Measurements from ENCODE around the gene PIP4K2A. TPM values are rescaled to one million over a fixed set of nuclear protein-coding genes. Genes with fewer than 3 reads are reported as not detected.

The PIP4K2A gene
- total RNA-seq, 1 donor from 2014 or later: 67.6 TPM

- no peak overlapping the region for H3K4me3 ChIP-seq
- H3K4me1 ChIP-seq: no peaks in the 10 kb centered on the region
- TF ChIP-seq CTCF (IDR thresholded peaks at IDR 0.05): no peak
- DNase-seq: no peak
- H3K36me3 ChIP-seq: peaks cover 38% of the 10 kb centered on the region
- ATAC-seq: no peak
- intact Hi-C loops (cut with DNase I): no loop called here
- H3K27ac ChIP-seq: no peak overlapping the region
- no peaks in the 10 kb centered on the region for H3K9me3 ChIP-seq
- no peaks in the 10 kb centered on the region for H3K27me3 ChIP-seq (ENCODE audit: low read depth)
Measured at GRCh38 chr10:22561909-22562308, 152.5 kb downstream of the PIP4K2A start.

- intact Hi-C loops (cut with DNase I): no loop called here
- no peak for TF ChIP-seq CTCF (IDR thresholded peaks at IDR 0.05)
Measured at GRCh38 chr10:22560913-22561239, 153.5 kb downstream of the PIP4K2A start.

GRCh38 chr10:22560096-22560912, 154.1 kb downstream of the PIP4K2A start:
- intact Hi-C loops (cut with DNase I): no loop called here
- DNase-seq: no peak
- no peaks in the 10 kb centered on the region for H3K9me3 ChIP-seq

More at GRCh38 chr10:22560913-22561239, 153.5 kb downstream of the PIP4K2A start:
- Histone ChIP-seq H3K4me1 (no peaks in the 10 kb centered on the region), H3K9me3 (no peaks in the 10 kb centered on the region), H3K27ac (no peak overlapping the region), H3K36me3 (peaks cover 37% of the 10 kb centered on the region), H3K27me3 (ENCODE audit: low read depth) (no peaks in the 10 kb centered on the region), H3K4me3 (no peak overlapping the region)
- ATAC-seq: no peak
- no peak for DNase-seq

GRCh38 chr10:22557321-22557720, 157.1 kb downstream of the PIP4K2A start:
- DNase-seq: no peak
- intact Hi-C loops (cut with DNase I): no loop called here
- ATAC-seq: no peak
- TF ChIP-seq CTCF (IDR thresholded peaks at IDR 0.05): no peak
- Histone ChIP-seq H3K36me3 (peaks cover 24% of the 10 kb centered on the region), H3K27ac (no peak overlapping the region), H3K27me3 (ENCODE audit: low read depth) (no peaks in the 10 kb centered on the region), H3K9me3 (no peaks in the 10 kb centered on the region), H3K4me3 (no peak overlapping the region), H3K4me1 (no peaks in the 10 kb centered on the region)

More at GRCh38 chr10:22560096-22560912, 154.1 kb downstream of the PIP4K2A start:
- Histone ChIP-seq H3K4me3 (no peak overlapping the region), H3K4me1 (no peaks in the 10 kb centered on the region), H3K27me3 (ENCODE audit: low read depth) (no peaks in the 10 kb centered on the region), H3K36me3 (peaks cover 37% of the 10 kb centered on the region), H3K27ac (no peak overlapping the region)
- ATAC-seq: no peak
- TF ChIP-seq CTCF (IDR thresholded peaks at IDR 0.05): no peak

GRCh38 chr10:22556774-22557173, 157.6 kb downstream of the PIP4K2A start:
- H3K4me3 ChIP-seq: no peak overlapping the region
- H3K4me1 ChIP-seq: no peaks in the 10 kb centered on the region
- TF ChIP-seq CTCF (IDR thresholded peaks at IDR 0.05): no peak
- DNase-seq: no peak
- H3K36me3 ChIP-seq: peaks cover 24% of the 10 kb centered on the region
- intact Hi-C loops (cut with DNase I): no loop called here
- no peak for ATAC-seq
- H3K27me3 ChIP-seq (ENCODE audit: low read depth): no peaks in the 10 kb centered on the region
- no peak overlapping the region for H3K27ac ChIP-seq
- H3K9me3 ChIP-seq: no peaks in the 10 kb centered on the region

Measured in lower lobe of right lung (tissue), 2 donors.